Cardiac muscle cell (in vitro differentiated cells and primary cell): ENCODE data around the gene PLA2R1. TPM values are rescaled to one million over a fixed set of nuclear protein-coding genes. Genes with fewer than 3 reads are reported as not detected.

Experiments
- DNase-seq, 2 donors: peaks; one replicate each; pipeline versions ENCODE4 v3.0.0 to v3.0.0-alpha.2; 2010 to 2017; ENCODE audit warnings: low read depth in 1 of 2, low spot score in 1 of 2
- H3K27ac ChIP-seq: fragments of 200-600 bp; sonication (generic); 2 replicates; pipeline ENCODE4 v1.5.1; 2016
- H3K27me3 ChIP-seq: fragments of 200-600 bp; sonication (generic); 2 replicates; pipeline ENCODE4 v1.6.0; 2016; ENCODE audit warnings: control low read depth
- H3K36me3 ChIP-seq: fragments of 200-600 bp; sonication (generic); 2 replicates; pipeline ENCODE4 v1.5.1; 2016; ENCODE audit warnings: control low read depth
- H3K4me1 ChIP-seq: fragments of 200-600 bp; sonication (generic); 2 replicates; pipeline ENCODE4 v1.8.1; 2017; ENCODE audit warnings: low read depth, mild to moderate bottlenecking, mixed run types
- H3K4me3 ChIP-seq: fragments of 200-600 bp; sonication (generic); 2 replicates; pipeline ENCODE4 v1.5.1; 2016; ENCODE audit warnings: mild to moderate bottlenecking
- H3K9me3 ChIP-seq: fragments of 200-600 bp; sonication (generic); 2 replicates; pipeline ENCODE4 v1.5.1; 2017; ENCODE audit warnings: low read depth, mild to moderate bottlenecking, control low read depth
- polyA plus RNA-seq: library from polyadenylated mRNA; unstranded; fragments of >200 nt; fragmentation: Nextera tagmentation; extraction: Ambion mirVana; gene quantifications from 2 replicates; pipeline ENCODE4 v1.2.1, GENCODE V29; 2016
- total RNA-seq: library from RNA; depleted of rRNA; stranded (reverse); fragments of >200 nt; gene quantifications from 2 replicates; pipeline ENCODE4 v1.2.3, GENCODE V29; 2016
- TF ChIP-seq, protein P1 (sequence below): IDR thresholded peaks from 2 replicates; pipeline ENCODE4 v1.5.1; 2012; ENCODE audit warnings: low read depth, mild to moderate bottlenecking, low read length

Gene PLA2R1
- total and polyA plus RNA-seq, 2 experiments from 2014 or later: 0.09 TPM; not detected in 1

DNA sequence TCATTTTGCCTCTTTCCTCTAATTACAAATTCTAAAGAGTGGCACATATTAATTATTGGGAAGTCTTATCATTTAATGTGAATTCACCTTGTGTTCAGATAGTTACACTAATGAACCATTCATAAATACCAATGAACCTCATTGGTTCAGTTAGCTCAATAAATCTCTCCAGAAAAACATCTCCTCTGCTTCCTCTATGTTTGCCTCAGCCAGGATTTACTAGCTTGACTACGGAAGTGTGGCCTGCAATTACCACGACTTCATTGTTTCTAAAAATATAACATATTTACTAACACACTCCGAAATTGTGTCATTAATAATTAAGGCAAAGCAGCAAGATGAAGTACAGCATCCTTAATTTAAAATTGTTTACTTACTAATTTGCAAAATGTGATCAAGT lies 103.3 kb downstream of the PLA2R1 start:
- H3K36me3 ChIP-seq: no peaks in the 10 kb centered on the region
- no peaks in the 10 kb centered on the region for H3K9me3 ChIP-seq
- no peaks in the 10 kb centered on the region for H3K27me3 ChIP-seq
- no peak for DNase-seq
- no peaks in the 10 kb centered on the region for H3K4me1 ChIP-seq
- no peak overlapping the region for H3K27ac ChIP-seq
- TF ChIP-seq, protein P1, sequence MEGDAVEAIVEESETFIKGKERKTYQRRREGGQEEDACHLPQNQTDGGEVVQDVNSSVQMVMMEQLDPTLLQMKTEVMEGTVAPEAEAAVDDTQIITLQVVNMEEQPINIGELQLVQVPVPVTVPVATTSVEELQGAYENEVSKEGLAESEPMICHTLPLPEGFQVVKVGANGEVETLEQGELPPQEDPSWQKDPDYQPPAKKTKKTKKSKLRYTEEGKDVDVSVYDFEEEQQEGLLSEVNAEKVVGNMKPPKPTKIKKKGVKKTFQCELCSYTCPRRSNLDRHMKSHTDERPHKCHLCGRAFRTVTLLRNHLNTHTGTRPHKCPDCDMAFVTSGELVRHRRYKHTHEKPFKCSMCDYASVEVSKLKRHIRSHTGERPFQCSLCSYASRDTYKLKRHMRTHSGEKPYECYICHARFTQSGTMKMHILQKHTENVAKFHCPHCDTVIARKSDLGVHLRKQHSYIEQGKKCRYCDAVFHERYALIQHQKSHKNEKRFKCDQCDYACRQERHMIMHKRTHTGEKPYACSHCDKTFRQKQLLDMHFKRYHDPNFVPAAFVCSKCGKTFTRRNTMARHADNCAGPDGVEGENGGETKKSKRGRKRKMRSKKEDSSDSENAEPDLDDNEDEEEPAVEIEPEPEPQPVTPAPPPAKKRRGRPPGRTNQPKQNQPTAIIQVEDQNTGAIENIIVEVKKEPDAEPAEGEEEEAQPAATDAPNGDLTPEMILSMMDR: no peak
- no peak overlapping the region for H3K4me3 ChIP-seq

DNA sequence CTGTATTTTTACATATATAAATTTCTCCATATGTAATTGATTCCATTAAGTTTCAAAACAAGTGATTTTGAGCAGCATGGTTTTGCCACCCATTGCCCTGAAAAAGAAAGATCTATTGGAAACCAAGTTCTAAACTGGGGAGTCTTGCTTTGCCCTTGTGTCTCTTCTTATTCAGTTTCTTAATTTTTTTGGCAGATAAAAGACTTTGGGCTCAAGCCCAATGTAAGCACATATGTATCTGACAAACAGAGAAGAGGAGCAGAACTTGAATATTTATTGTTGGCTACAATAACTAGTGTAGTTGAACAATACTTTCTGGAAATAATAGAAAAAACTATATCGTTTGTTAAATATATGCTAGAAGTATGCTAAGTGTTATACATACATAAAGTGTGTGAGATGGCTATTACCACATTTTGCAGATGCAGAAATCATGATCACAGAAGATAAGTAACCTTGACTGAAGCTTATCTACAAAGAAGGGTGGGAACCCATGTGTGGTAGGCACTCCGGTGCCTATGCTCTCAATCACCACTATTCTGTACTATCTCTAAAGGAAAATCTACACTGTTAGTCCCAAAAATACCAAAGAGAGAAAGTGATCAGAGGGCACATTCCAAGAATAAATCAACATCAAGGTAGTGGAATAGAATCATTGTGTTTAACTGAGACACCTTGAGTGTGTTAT lies 109.1 kb downstream of the PLA2R1 start:
- TF ChIP-seq, protein P1: no peak
- H3K36me3 ChIP-seq: no peaks in the 10 kb centered on the region
- no peak for DNase-seq

DNA sequence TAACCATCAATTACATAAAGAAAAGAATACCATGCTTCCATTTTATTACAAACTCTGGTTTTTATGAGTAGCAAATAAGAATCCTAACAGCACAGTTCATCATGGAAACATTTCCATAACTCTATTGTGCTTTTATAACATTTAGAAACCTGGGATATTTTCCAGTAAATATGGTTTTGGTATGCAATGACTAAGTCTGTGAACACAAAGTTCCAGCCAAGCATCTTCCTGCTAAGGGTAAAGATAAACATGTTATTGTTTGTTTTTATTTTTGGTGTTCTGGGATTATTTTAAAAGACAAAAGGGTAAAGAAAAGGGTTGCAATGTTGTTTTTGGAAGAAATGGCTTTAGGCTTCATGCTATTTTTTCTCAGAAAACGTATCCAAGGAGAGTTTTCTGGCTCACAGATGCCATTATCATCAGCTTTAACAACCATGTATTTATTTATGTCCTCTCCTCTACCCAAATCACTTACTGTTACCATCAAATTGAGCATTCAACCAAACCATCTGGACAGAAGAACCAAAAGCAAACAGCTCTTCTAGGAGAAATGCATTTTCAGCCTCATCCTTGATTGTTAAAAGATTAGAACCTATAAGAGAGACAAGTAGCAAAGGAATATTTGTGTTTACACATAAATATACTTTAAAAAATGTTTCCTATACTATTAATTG lies 116.0 kb downstream of the PLA2R1 start:
- Histone ChIP-seq H3K27me3 (no peaks in the 10 kb centered on the region), H3K4me3 (no peak overlapping the region), H3K9me3 (no peaks in the 10 kb centered on the region), H3K4me1 (no peaks in the 10 kb centered on the region), H3K27ac (no peak overlapping the region), H3K36me3 (no peaks in the 10 kb centered on the region)
- TF ChIP-seq, protein P1: no peak
- DNase-seq: peak in 1 of 2 donors; percentile 80

More for the DNA sequence above, 109.1 kb downstream of the PLA2R1 start:
- H3K9me3 ChIP-seq: no peaks in the 10 kb centered on the region
- H3K4me1 ChIP-seq: no peaks in the 10 kb centered on the region
- H3K27me3 ChIP-seq: peaks cover 4% of the 10 kb centered on the region
- H3K27ac ChIP-seq: no peak overlapping the region
- no peak overlapping the region for H3K4me3 ChIP-seq

DNA sequence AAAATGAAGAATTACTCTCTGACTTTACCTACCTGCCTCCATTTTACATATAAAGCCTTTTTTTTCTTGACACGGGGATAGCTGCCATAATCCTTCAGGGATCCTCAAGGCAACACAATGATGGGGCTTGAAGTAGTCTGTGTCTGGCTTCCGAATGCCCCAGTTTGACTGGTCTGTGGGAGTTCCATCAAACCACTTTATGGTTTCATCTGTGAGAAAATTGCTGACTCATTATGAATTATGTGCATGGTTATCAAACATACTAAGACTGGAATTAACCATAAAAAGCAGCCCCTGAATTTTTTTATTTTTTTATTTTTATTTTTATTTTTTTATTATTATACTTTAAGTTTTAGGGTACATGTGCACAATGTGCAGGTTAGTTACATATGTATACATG lies 117.5 kb downstream of the PLA2R1 start:
- no peak overlapping the region for H3K27ac ChIP-seq
- no peaks in the 10 kb centered on the region for H3K9me3 ChIP-seq
- TF ChIP-seq, protein P1: no peak
- no peaks in the 10 kb centered on the region for H3K36me3 ChIP-seq
- no peak for DNase-seq
- H3K4me3 ChIP-seq: no peak overlapping the region
- no peaks in the 10 kb centered on the region for H3K4me1 ChIP-seq
- no peaks in the 10 kb centered on the region for H3K27me3 ChIP-seq

GRCh38 chr2:159942146-159942545 lies 120.3 kb downstream of the PLA2R1 start:
- Histone ChIP-seq H3K27ac (no peak overlapping the region), H3K4me3 (no peak overlapping the region), H3K27me3 (no peaks in the 10 kb centered on the region), H3K9me3 (no peaks in the 10 kb centered on the region), H3K36me3 (no peaks in the 10 kb centered on the region), H3K4me1 (no peaks in the 10 kb centered on the region)
- TF ChIP-seq, protein P1: no peak
- DNase-seq: peak in 1 of 2 donors; percentile 61
